NCI-H524 treated with DMSO at 0.1 percent for 48 hours (cell line): ENCODE data around the gene PLCH2.

Experiments
- DNase-seq: peaks from one replicate; lab custom pipeline; 2025; lab: John Stamatoyannopoulos, UW

PLCH2 gene

DNA sequence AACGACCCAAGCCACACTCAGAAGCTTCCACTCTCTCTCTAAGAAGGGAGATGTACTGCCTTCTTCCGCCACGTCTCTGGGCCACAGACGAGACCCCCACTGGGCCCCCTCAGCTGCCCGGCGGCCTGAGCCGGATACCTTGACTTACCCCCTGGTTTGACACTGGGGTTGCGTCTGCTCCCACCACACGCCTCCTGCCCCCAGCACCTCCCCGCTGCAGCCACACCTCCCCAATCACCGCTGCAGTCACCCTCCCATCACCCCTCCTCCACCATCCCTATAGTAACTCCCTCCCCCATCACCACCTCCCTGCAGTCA is 39.6 kb downstream of the PLCH2 start:
- DNase-seq, result no peak

DNA sequence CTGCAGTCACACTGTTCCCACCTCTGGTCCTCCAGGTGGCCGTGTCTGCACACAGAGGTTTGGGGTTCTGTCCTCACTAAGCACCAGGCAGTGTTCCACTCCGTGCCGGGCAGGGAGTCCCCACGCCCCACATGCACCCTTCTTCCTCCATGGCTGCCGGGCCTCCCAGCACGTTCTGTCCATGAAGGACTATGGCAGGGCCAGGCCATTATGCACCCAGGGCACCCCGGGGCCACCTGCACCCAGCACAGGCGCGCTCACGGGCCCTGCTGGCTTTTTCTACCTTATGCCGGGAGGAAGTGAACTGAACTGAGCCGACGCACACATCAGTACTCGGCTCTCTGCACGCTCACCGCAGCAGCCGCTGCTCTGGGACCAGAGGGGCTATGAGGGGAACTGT is 40.0 kb downstream of the PLCH2 start:
- DNase-seq, result no peak

DNA sequence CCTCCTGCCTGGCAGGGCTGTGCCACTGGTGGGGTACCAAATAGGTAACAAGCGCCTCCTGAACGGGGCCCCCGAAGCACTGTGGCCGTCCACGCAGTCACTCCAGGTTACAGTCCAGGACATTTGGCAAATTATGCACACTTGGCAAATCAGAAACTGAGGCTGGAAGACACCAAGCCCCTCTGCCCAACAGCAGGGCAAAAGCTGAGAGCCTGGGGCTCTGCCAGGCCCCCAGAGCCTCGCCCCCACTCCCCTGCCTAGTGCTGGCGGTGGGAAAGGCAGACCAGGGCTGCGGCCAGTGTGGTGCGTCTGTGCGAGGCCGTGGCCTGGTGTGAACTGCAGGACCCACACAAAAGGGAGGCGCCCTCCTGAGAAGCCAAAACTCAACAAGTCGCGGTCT is 40.9 kb downstream of the PLCH2 start:
- DNase-seq, result no peak

GRCh38 chr1:2517966-2518365 is 41.9 kb downstream of the PLCH2 start:
- no peak for DNase-seq

GRCh38 chr1:2518528-2518927 is 42.4 kb downstream of the PLCH2 start:
- DNase-seq, result no peak

DNA sequence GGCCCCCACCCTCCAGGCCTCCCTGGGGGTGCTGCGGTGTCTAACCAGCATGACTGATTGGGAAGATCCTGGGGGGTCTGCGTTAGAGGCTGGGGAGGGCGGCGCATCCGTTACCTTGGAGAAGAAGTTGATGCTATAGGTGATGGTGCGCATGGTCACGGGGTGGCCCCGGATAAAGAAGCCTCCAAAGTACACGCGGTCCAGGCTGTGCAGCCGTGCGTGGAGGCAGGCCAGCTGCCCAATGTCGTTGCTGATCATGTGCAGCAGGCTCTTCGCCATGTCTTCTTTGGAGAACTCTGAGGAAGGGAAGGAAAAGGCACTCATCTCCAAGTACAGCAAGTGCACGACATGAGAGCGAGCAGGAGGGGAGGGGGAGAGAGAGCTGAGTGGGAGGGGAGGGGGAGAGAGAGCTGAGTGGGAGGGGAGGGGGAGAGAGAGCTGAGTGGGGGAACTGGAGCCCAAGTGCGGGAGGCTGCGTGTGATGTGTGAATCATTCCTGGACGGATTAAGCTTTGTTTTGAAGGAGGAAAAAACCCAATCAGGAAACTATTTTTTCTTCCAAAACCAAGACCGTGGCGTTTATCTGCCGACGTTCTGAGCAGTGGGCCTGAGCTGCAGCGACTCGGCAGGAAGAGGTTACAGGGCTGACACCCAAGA is 43.1 kb downstream of the PLCH2 start:
- no peak for DNase-seq

- DNase-seq, result no peak
Measured at GRCh38 chr1:2519729-2520128, 43.6 kb downstream of the PLCH2 start.

DNA sequence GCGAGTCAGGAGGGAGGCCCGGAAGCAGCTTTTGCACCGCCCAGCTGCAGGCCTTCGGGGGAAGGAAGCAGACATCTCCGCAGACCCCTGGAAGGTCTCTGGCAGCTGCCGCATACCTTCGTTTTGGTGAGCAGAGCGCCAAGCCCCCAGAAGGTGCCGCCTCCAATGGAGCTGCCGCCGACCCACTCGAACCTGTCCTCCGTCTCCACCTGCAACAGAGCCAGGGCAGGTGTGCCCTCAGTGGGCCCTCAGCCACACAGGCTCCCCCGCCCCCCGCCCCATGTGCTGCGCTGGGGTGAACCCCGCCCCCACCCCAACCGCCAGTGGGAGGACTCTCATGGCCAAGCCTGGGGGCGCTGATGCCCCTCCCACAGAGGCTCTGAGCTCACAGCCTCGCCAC is 44.1 kb downstream of the PLCH2 start:
- DNase-seq, result no peak

DNA sequence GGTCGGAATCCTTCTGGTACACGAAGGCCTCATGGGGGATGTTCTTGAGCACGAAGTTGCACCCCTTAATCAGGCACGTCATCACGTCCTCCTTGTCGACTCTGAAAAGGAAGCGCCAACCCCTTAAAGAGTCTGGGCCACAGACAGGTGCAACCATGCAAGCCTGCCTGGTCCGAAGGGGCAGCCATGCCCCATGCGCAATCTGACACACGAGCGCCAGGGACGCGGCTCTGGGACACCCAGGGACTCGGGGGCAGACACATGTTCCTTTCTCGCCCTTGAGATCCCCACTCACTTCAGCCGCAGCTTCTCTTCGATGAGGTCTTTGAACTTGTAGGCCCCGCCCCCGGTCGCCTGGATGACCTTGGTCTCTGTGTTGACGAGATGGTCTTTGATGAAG is 44.7 kb downstream of the PLCH2 start:
- DNase-seq, result no peak

DNA sequence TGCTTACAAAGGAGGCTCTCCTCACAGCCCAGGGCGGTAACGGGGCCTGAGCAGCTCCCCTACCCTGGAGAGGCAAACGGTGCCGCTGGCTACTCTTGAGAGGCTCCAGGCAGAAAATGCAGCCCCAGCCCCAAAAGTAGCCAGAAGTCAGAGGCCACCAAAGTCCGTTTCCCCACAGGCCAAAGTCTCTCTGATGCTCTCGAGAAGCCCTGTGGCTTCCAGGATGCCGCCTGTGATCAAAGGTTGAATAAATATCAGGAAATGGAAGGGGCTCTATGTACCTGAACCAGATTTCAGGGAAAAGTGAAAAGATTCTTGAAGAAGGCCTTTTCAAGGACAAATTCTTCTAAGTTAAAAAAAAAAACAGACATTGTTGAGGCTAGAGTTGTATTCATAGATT is 46.1 kb downstream of the PLCH2 start:
- no peak for DNase-seq

DNA sequence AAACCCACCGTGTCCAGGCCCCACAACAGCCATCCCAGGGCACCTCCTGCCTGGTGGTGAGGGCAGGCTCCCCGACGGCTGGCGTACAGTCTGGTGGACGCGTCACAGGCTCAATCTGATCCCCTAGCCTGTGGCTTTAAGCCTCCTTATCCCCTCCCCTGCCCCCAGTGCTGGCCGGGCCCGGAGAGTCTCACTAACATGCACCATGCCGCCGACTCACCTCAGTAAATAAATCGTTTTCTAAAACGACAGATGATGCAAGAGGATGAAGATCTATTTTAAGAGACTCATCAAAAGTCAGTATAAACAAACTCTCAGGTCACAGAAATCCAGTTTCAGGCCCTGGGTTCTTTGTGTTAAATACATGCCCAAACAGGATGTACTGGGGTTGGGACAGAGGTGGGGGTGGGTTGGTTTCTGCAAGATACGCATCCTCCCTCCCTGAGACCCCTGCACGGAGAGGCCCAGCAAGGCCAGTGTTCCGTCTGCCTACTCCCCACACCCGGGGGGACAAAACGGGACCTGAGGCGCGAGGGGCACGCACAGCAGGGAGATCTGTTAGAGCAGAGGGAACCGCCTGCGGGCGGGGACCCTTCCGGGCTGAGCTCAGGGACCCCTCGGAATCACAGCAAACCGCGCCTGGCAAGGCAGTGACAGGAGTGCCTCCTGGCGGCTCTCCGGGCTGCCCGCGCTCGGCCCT is 47.3 kb downstream of the PLCH2 start:
- DNase-seq, result no peak

GRCh38 chr1:2523891-2524609 is 48.0 kb downstream of the PLCH2 start:
- no peak for DNase-seq

DNA sequence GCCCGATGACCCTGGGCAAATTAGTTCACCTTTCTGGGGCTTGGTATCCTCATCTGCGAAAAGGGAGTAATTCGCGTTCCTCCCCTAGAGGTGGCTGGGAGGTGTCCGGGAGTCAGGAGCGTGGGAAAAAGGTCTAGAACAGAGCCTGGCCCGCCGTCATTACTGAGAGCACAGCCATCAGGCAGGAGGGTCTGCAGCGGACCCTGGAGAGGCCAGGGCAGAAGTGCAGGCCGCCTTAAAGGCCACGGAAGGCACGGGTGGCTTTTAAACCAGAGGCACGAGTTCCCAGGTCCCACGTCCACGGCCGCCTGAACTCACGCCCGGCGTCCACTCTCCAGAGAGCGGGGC is 49.5 kb downstream of the PLCH2 start:
- DNase-seq, result no peak

- DNase-seq, result no peak
Measured at GRCh38 chr1:2525920-2526823, 50.1 kb downstream of the PLCH2 start, which contains the start of gene PANK4. TSS of gene PANK4 (minus strand) at chr1:2526596. CDS start at chr1:2526587, 9 bp downstream.

GRCh38 chr1:2526824-2527555 is 50.9 kb downstream of the PLCH2 start:
- peak; percentile 39 for DNase-seq

DNA sequence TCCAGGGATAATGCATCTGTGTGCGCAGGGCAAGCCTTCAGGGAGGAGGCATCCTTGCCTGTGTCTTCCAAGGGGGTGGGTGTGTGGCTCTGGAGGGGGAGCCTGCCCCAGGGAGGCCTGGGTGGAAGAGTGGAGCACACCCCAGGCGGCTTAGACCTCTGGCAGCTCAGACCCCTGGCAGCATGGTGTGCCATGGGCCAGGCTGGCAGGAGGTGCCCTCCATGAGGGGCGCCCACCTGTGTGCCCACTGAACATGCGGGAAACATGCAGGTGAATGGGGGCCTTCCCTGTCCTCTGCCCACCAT is 51.4 kb downstream of the PLCH2 start:
- no peak for DNase-seq

DNA sequence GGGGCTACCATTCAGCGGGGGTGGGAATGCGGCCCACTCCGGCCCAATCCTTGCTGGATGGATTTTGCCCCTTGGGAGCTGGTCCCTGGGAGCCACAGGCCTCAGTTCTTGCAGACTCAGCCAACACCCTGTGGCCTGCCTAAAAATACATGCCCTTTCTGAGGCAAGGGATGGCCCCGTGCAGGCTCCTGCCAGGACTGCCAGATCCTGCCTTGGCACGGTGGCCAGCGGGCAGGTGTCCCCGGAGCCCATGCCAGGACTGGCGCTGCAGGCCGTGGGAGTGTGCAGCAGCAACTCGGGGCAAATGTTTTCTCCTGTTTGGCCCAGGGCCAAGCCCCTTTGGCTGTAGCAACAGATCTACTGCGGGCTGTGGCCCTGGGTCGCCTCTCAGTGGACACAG is 51.9 kb downstream of the PLCH2 start:
- DNase-seq, result no peak

DNA sequence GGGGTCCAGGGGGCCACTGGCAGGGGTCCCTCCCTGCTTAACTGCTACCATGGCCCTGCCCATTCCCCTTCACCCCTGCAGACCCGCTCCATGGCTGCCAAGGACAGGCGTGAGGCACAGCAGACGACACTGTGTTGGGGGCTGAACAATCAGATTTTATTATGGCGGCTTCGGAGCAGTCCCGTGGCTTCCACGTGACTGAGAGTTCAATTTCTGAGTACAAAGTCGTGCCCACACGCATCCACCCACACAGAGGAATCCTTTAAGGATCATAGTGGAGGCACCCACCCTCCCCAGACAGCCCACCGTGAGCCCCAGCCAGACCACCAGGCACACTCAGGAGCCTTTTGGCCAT is 52.5 kb downstream of the PLCH2 start:
- no peak for DNase-seq

DNA sequence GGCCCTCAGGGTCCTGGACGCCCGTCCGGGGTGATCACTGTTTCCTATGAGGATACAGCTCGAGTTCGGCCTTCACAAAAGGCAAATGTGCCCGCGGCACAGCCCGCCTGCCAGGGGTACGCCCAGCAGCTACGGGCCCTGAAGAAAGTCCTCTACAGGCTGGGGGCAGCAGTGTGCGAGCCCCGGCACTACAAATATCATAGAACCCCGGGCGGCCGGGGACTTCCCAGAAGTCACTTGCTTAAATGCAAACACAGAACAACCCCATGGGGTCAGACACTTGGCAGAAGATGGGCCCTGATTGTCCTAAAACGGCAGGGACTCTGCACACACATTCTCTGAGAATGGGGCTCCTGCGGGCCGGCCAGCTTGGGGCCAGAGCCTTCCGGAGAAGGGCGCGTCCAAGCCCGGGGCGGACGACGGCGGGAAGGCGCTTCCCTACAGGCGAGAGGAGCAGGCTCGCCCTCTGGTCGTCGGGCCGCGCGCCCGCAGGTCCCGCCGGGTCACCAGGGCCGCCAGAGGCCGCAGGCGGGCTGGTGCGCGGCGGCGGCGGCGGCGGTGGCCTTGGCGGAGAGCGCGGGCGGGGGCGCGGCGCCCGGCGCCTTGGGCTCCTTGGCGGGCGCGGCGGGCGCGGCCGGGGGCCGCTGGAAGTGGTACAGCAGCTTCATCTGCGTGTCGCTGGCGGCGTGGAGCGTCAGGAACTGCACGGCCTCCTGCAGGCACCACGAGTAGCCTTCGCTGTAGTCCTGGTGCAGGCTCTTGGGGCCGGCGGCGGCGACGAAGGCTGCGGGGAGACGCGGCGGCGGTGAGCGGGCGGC is 53.1 kb downstream of the PLCH2 start:
- DNase-seq, result no peak

DNA sequence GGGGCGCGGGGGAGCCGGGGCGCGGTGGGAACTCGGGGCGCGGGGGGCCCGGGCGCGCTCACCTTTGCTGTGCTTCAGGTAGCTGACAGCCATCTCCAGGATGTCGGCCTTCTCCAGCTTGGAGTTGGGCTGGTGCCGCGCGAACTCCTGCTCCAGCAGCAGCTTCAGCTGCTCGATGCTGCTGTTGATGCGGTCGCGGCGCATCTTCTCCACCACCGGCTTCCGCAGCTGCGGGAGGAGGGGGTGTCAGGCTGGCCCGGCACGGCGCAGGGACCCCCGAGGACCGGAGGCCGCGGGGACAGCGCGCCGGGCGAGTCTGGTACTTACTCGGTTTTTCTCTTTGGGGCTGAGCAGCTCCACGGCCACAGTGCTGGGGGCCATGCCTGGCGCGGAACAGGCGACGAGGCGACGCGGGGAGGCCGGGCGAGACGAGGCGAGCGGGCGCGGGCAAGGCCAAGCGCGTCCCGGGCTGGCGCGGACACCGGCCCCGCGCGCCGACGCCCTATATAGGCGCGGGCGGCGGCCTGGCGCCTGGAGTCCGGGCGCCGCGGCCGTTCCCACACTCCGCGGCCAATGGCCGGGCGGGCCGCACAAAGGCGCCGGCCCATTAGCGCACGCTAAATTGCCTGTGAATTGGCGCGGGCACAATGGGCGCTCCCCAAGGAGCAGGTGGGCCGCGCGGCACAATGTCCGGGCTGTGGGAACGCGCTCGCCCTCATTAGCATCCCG is 53.9 kb downstream of the PLCH2 start, which contains the start of gene HES5:
TSS of gene HES5 (minus strand) at position 480 of the 729 bp plus-strand sequence. CDS start at position 381, 99 bp downstream.
- no peak for DNase-seq
